IMR-90 (cell line): Measurements from ENCODE around the gene SNX2. TPM values are rescaled to one million over a fixed set of nuclear protein-coding genes. Genes with fewer than 3 reads are reported as not detected.

Experiments used
- ATAC-seq: fragments of 200-7000 bp; cut with Tn5 transposase; 2 replicates; pipeline ENCODE4 v1.9.1; 2020; ENCODE audit warnings: low read depth, mild to moderate bottlenecking, moderate library complexity
- BruUV-seq: library from RNA; stranded (reverse); fragments of 400-500 nt; replicated peaks from 2 replicates; lab custom pipeline; 2021; lab: Mats Ljungman, UMichigan
- CTCF ChIA-PET: fragments of 300-600 bp; formaldehyde crosslinking; extraction: SDS; loops from one replicate; lab custom pipeline; 2021; ENCODE audit warnings: antibody characterized with exemption; lab: Yijun Ruan, JAX
- POLR2A ChIA-PET: fragments of 300-600 bp; sonication (Branson Sonifier 250); formaldehyde crosslinking; loops from one replicate; lab custom pipeline; 2022; ENCODE audit warnings: antibody characterized with exemption; ENCODE audit not compliant: unreplicated experiment; lab: Charles Lee
- DNase-seq: peaks from one replicate; pipeline ENCODE4 v3.0.0; 2013
- H2AFZ ChIP-seq: replicated peaks from 2 replicates; pipeline ENCODE3; 2013; ENCODE audit warnings: low read length, mild to moderate bottlenecking; ENCODE audit not compliant: poor library complexity
- H2AK5ac ChIP-seq: 2 replicates; pipeline ENCODE4 v1.6.1; 2013; ENCODE audit warnings: low read depth, low read length, inconsistent platforms
- H2AK9ac ChIP-seq: replicated peaks from 2 replicates; pipeline ENCODE3; 2013; ENCODE audit warnings: mild to moderate bottlenecking, low read depth, low read length, moderate library complexity; ENCODE audit not compliant: poor library complexity
- H2BK120ac ChIP-seq: 2 replicates; pipeline ENCODE4 v1.6.1; 2013; ENCODE audit warnings: low read depth, low read length, inconsistent platforms
- H2BK15ac ChIP-seq: 3 replicates; pipeline ENCODE4 v1.6.1; 2013; ENCODE audit warnings: low read depth, low read length, inconsistent platforms
- H2BK20ac ChIP-seq: 2 replicates; pipeline ENCODE4 v1.6.1; 2013; ENCODE audit warnings: low read depth, mild to moderate bottlenecking, inconsistent platforms, low read length, moderate library complexity
- H2BK5ac ChIP-seq: 2 replicates; pipeline ENCODE4 v1.6.1; 2013; ENCODE audit warnings: mild to moderate bottlenecking, low read depth, low read length, inconsistent platforms; ENCODE audit not compliant: poor library complexity, severe bottlenecking
- H3K14ac ChIP-seq: replicated peaks from 2 replicates; pipeline ENCODE4 v1.6.1; 2013; ENCODE audit warnings: low read depth, low read length, inconsistent platforms
- H3K18ac ChIP-seq: 2 replicates; pipeline ENCODE4 v1.6.1; 2013; ENCODE audit warnings: low read depth, low read length, control low read depth
- H3K23ac ChIP-seq: 2 replicates; pipeline ENCODE4 v1.6.1; 2013; ENCODE audit warnings: low read depth, low read length, inconsistent platforms
- H3K27ac ChIP-seq: 2 replicates; pipeline ENCODE4 v1.5.1; 2013; ENCODE audit warnings: mild to moderate bottlenecking, control low read depth, low read length; ENCODE audit not compliant: insufficient read depth
- H3K27me3 ChIP-seq: 2 replicates; pipeline ENCODE4 v1.6.1; 2013; ENCODE audit warnings: low read length; ENCODE audit not compliant: control insufficient read depth, insufficient read depth
- H3K36me3 ChIP-seq: 2 replicates; pipeline ENCODE4 v1.6.1; 2013; ENCODE audit warnings: low read length, mixed read lengths; ENCODE audit not compliant: control insufficient read depth, insufficient read depth
- H3K4ac ChIP-seq: 2 replicates; pipeline ENCODE4 v1.6.1; 2013; ENCODE audit warnings: low read depth, low read length, inconsistent platforms
- H3K4me1 ChIP-seq: 2 replicates; pipeline ENCODE4 v1.6.1; 2013; ENCODE audit warnings: low read length, mixed read lengths; ENCODE audit not compliant: control insufficient read depth, insufficient read depth
- H3K4me2 ChIP-seq: 2 replicates; pipeline ENCODE4 v1.6.1; 2013; ENCODE audit warnings: low read depth, mild to moderate bottlenecking, control low read depth, low read length, moderate library complexity
- H3K4me3 ChIP-seq: 2 replicates; pipeline ENCODE4 v1.5.1; 2013; ENCODE audit warnings: low read depth, mild to moderate bottlenecking, control low read depth, low read length, moderate library complexity; ENCODE audit not compliant: insufficient read depth
- H3K56ac ChIP-seq: 2 replicates; pipeline ENCODE4 v1.6.1; 2013; ENCODE audit warnings: low read length, inconsistent platforms; ENCODE audit not compliant: insufficient read depth; ENCODE audit errors: extremely low read depth
- H3K79me1 ChIP-seq, 2 experiments: 2 replicates each; pipeline ENCODE4 v1.6.1; 2013; ENCODE audit warnings: low read length in 2 of 2, inconsistent platforms in 1 of 2, low read depth in 1 of 2
- H3K9ac ChIP-seq: 2 replicates; pipeline ENCODE4 v1.6.1; 2013; ENCODE audit warnings: low read depth, low read length, control low read depth
- H3K9me1 ChIP-seq: 2 replicates; pipeline ENCODE4 v1.6.1; 2013; ENCODE audit warnings: low read length, inconsistent platforms; ENCODE audit not compliant: insufficient read depth
- H3K9me3 ChIP-seq: 2 replicates; pipeline ENCODE4 v1.6.1; 2013; ENCODE audit warnings: low read length; ENCODE audit not compliant: control insufficient read depth, insufficient read depth
- H4K20me1 ChIP-seq: 2 replicates; pipeline ENCODE4 v1.6.1; 2013; ENCODE audit warnings: low read length, inconsistent platforms; ENCODE audit not compliant: insufficient read depth
- H4K5ac ChIP-seq: 2 replicates; pipeline ENCODE4 v1.6.1; 2013; ENCODE audit warnings: mild to moderate bottlenecking, low read depth, low read length, control low read depth
- H4K8ac ChIP-seq, 2 experiments: 2 replicates each; pipeline ENCODE4 v1.6.1; 2013; ENCODE audit warnings: low read depth in 2 of 2, low read length in 2 of 2, control low read depth in 1 of 2, inconsistent platforms in 1 of 2
- H4K91ac ChIP-seq: 2 replicates; pipeline ENCODE4 v1.6.1; 2013; ENCODE audit warnings: low read depth, low read length, inconsistent platforms; ENCODE audit not compliant: insufficient read depth
- BHLHE40 ChIP-seq: fragments of 150-350 bp; IDR thresholded peaks from 2 replicates; pipeline ENCODE4 v1.6.1; 2016; ENCODE audit warnings: mild to moderate bottlenecking, low read depth, low read length
- CEBPB ChIP-seq: IDR thresholded peaks from 2 replicates; pipeline ENCODE4 v1.6.1; 2012; ENCODE audit warnings: low read depth, low read length, improper control_type of control experiment
- CHD1 ChIP-seq: IDR thresholded peaks from 2 replicates; pipeline ENCODE4 v1.6.1; 2012; ENCODE audit warnings: low read depth, low read length, improper control_type of control experiment
- CTCF ChIP-seq: conservative IDR thresholded peaks from 2 replicates; pipeline ENCODE4 v1.5.1; 2012; ENCODE audit warnings: mild to moderate bottlenecking, low read depth, low read length, improper control_type of control experiment
- ELK1 ChIP-seq: fragments of 150-350 bp; IDR thresholded peaks from 2 replicates; pipeline ENCODE4 v1.6.1; 2016; ENCODE audit warnings: low read depth, mild to moderate bottlenecking, low read length, moderate library complexity, borderline replicate concordance
- FOS ChIP-seq: fragments of 150-350 bp; IDR thresholded peaks from 2 replicates; pipeline ENCODE4 v1.6.1; 2016; ENCODE audit warnings: low read depth, low read length
- MAFK ChIP-seq: IDR thresholded peaks from 2 replicates; pipeline ENCODE4 v1.6.1; 2012; ENCODE audit warnings: low read depth, low read length, improper control_type of control experiment
- MAZ ChIP-seq: IDR thresholded peaks from 2 replicates; pipeline ENCODE4 v1.6.1; 2012; ENCODE audit warnings: low read depth, mild to moderate bottlenecking, low read length, improper control_type of control experiment, moderate library complexity, borderline replicate concordance
- MXI1 ChIP-seq: IDR thresholded peaks from 2 replicates; pipeline ENCODE4 v1.6.1; 2012; ENCODE audit warnings: low read depth, mild to moderate bottlenecking, low read length, moderate library complexity, borderline replicate concordance
- NFE2L2 ChIP-seq: fragments of 150-350 bp; IDR thresholded peaks from 2 replicates; pipeline ENCODE4 v1.6.1; 2016; ENCODE audit warnings: low read depth, mild to moderate bottlenecking, low read length
- POLR2A ChIP-seq: IDR thresholded peaks from 2 replicates; pipeline ENCODE4 v1.6.1; 2012; ENCODE audit warnings: mild to moderate bottlenecking, low read depth, low read length
- RAD21 ChIP-seq: IDR thresholded peaks from 2 replicates; pipeline ENCODE4 v1.6.1; 2012; ENCODE audit warnings: low read length, improper control_type of control experiment
- RCOR1 ChIP-seq: IDR thresholded peaks from 2 replicates; pipeline ENCODE4 v1.6.1; 2012; ENCODE audit warnings: mild to moderate bottlenecking, low read length, improper control_type of control experiment; ENCODE audit not compliant: insufficient replicate concordance
- RFX5 ChIP-seq: IDR thresholded peaks from 2 replicates; pipeline ENCODE4 v1.8.0; 2012; ENCODE audit warnings: low read depth, mild to moderate bottlenecking, low read length, moderate library complexity
- SMC3 ChIP-seq: fragments of 150-350 bp; IDR thresholded peaks from 2 replicates; pipeline ENCODE4 v1.6.1; 2016; ENCODE audit warnings: low read depth, mild to moderate bottlenecking, antibody characterized with exemption, low read length, moderate library complexity
- WGBS, 2 experiments: methylation state at CpG; one replicate each; pipeline versions ENCODE4 v1.1.5 to v1.1.7; 2013; ENCODE audit warnings: missing lambda C conversion rate in 2 of 2; ENCODE audit not compliant: insufficient read length in 1 of 2; ENCODE audit errors: extremely low coverage in 2 of 2; 5-methylcytosine and 5-hydroxymethylcytosine counted together
- dilution Hi-C: fragments of 300-500 bp; cut with HindIII; formaldehyde crosslinking; loops from one replicate; pipeline ENCODE4 v1.14.3; 2018; ENCODE audit warnings: low sequenced_read_pairs; ENCODE audit not compliant: unreplicated experiment
- in situ Hi-C: fragments of 300-500 bp; cut with MboI; formaldehyde crosslinking; loops from 3 replicates; pipeline ENCODE4 v1.14.3; 2019; ENCODE audit warnings: low sequenced_read_pairs, inconsistent platforms, mixed read lengths
- intact Hi-C: fragments of 100-400 bp; cut with micrococcal nuclease; formaldehyde crosslinking; loops from 2 replicates; pipeline ENCODE4 v1.10.0; 2022
- polyA plus RNA-seq, 3 experiments: library from polyadenylated mRNA; depleted of rRNA; stranded (reverse); fragments of >200 nt; gene quantifications; 2 replicates each; pipeline ENCODE4 v1.2.3, GENCODE V29; 2012; ENCODE audit warnings: low replicate concordance in 1 of 3
- total RNA-seq: library from RNA; depleted of rRNA; stranded (reverse); fragments of >200 nt; gene quantifications from 2 replicates; pipeline ENCODE4 v1.2.3, GENCODE V29; 2012
- TF ChIP-seq, protein P1 (sequence below): fragments of 150-350 bp; IDR thresholded peaks from 2 replicates; pipeline ENCODE4 v1.6.1; 2017; ENCODE audit warnings: mild to moderate bottlenecking, antibody characterized with exemption, low read length, low read depth

SNX2 gene
- total and polyA plus RNA-seq, 2 of the 4 experiments (the other 2 are of a cell fraction) = 26.3 to 52.9 TPM

GRCh38 chr5:122778157-122778556, 3.3 kb downstream of the SNX2 start:
- no peak overlapping the region for H4K5ac ChIP-seq
- no peak overlapping the region for H3K9ac ChIP-seq
- no peak overlapping the region for H4K8ac ChIP-seq
- H2AK9ac ChIP-seq = no peak overlapping the region
- no peak for TF ChIP-seq RFX5
- no peak for TF ChIP-seq RAD21
- TF ChIP-seq MXI1 = no peak
- no peak for TF ChIP-seq NFE2L2
- TF ChIP-seq, protein P1, sequence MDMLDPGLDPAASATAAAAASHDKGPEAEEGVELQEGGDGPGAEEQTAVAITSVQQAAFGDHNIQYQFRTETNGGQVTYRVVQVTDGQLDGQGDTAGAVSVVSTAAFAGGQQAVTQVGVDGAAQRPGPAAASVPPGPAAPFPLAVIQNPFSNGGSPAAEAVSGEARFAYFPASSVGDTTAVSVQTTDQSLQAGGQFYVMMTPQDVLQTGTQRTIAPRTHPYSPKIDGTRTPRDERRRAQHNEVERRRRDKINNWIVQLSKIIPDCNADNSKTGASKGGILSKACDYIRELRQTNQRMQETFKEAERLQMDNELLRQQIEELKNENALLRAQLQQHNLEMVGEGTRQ = no peak
- no peak for TF ChIP-seq BHLHE40
- TF ChIP-seq CTCF = no peak
- no peak for TF ChIP-seq MAZ
- TF ChIP-seq RCOR1 = no peak
- TF ChIP-seq POLR2A = no peak
- TF ChIP-seq CEBPB = no peak
- no peak for TF ChIP-seq CHD1
- TF ChIP-seq SMC3 = no peak
- TF ChIP-seq MAFK = no peak
- no peak for TF ChIP-seq FOS
- TF ChIP-seq ELK1 = no peak
- intact Hi-C loops = no loop called here
- H3K4me2 ChIP-seq = no peak overlapping the region
- no peak overlapping the region for H4K91ac ChIP-seq
- DNase-seq (no peak), ATAC-seq (no peak)
- no peak overlapping the region for H3K14ac ChIP-seq
- H3K18ac ChIP-seq = no peak overlapping the region
- dilution Hi-C loops = no loop called here
- peaks cover 3% of the 10 kb centered on the region; the same call in 1 of the 2 replicates for H4K20me1 ChIP-seq
- H3K9me1 ChIP-seq = peaks cover 6% of the 10 kb centered on the region; the same call in 1 of the 2 replicates
- no peak overlapping the region for H2BK15ac ChIP-seq
- H2BK20ac ChIP-seq = no peak overlapping the region
- no TSS peak for BruUV-seq
- no peaks in the 10 kb centered on the region for H3K4me1 ChIP-seq
- H3K56ac ChIP-seq = no peak overlapping the region
- H2AK5ac ChIP-seq = no peak overlapping the region
- no peak overlapping the region for H3K23ac ChIP-seq
- no peak overlapping the region for H2BK5ac ChIP-seq
- H3K4me3 ChIP-seq = no peak overlapping the region
- H3K36me3 ChIP-seq = no peaks in the 10 kb centered on the region
- no peak overlapping the region for H2AFZ ChIP-seq
- H3K27ac ChIP-seq = no peak overlapping the region
- POLR2A ChIA-PET = no interaction called here
- in situ Hi-C loops = no loop called here
- H3K4ac ChIP-seq = no peak overlapping the region
- H3K27me3 ChIP-seq = no peaks in the 10 kb centered on the region; the same call in 1 of the 2 replicates
- no peaks in the 10 kb centered on the region for H3K9me3 ChIP-seq
- CTCF ChIA-PET = no interaction called here
- peaks cover 7 to 30% of the 10 kb centered on the region in 2 experiments for H3K79me1 ChIP-seq
- WGBS, 2 experiments = no CpG with 5 or more reads among the region's 4 CpGs
- no peak overlapping the region for H2BK120ac ChIP-seq
